Spleen (tissue), 13 donors: ENCODE measurements around the gene IRF2BPL. TPM values are rescaled to one million over a fixed set of nuclear protein-coding genes. Genes with fewer than 3 reads are reported as not detected.
A peak's percentile ranks its signal among the peaks of the same experiment; 100 is the strongest.

Experiments
- DNase-seq: peaks from one replicate; pipeline ENCODE4 v3.0.0-alpha.2; 2020
- H3K27ac ChIP-seq, 8 donors: fragments of 200-600 bp; sonication (generic) in 7 of 8; 1 replicate in 4 of 8; 2 replicates in 4 of 8; pipeline versions ENCODE4 v1.5.0 to v1.8.0; 2016 to 2021; ENCODE audit warnings: inconsistent platforms in 4 of 8, mild to moderate bottlenecking in 4 of 8, moderate library complexity in 1 of 8
- H3K27me3 ChIP-seq, 7 donors: fragments of 200-600 bp; sonication (generic) in 6 of 7; replicated peaks in 1 of 7; 1 replicate in 4 of 7; 2 replicates in 3 of 7; pipeline versions ENCODE4 v1.5.0 to v1.8.0; 2016 to 2021; ENCODE audit warnings: inconsistent platforms in 3 of 7, mild to moderate bottlenecking in 1 of 7
- H3K36me3 ChIP-seq, 6 donors: fragments of 200-600 bp; sonication (generic) in 5 of 6; 1 replicate in 4 of 6; 2 replicates in 2 of 6; pipeline versions ENCODE4 v1.5.0 to v1.8.0; 2016 to 2021; ENCODE audit warnings: inconsistent platforms in 2 of 6
- H3K4me1 ChIP-seq, 6 donors: fragments of 200-600 bp; sonication (generic) in 5 of 6; 1 replicate in 3 of 6; 2 replicates in 3 of 6; pipeline versions ENCODE4 v1.5.0 to v1.8.0; 2016 to 2021; ENCODE audit warnings: inconsistent platforms in 3 of 6
- H3K4me3 ChIP-seq, 8 donors: fragments of 200-600 bp; sonication (generic) in 7 of 8; 1 replicate in 4 of 8; 2 replicates in 4 of 8; pipeline versions ENCODE4 v1.5.0 to v1.8.0; 2016 to 2021; ENCODE audit warnings: inconsistent platforms in 4 of 8, mild to moderate bottlenecking in 4 of 8, moderate library complexity in 2 of 8
- H3K9me3 ChIP-seq, 8 donors: fragments of 200-600 bp; sonication (generic) in 7 of 8; 1 replicate in 4 of 8; 2 replicates in 4 of 8; pipeline versions ENCODE4 v1.5.0 to v1.8.0; 2016 to 2021; ENCODE audit warnings: inconsistent platforms in 4 of 8
- POLR2A ChIP-seq, 3 donors: fragments of 450-650 bp; IDR thresholded peaks; one replicate each; pipeline ENCODE4 v1.5.1; 2017; ENCODE audit warnings: antibody characterized with exemption in 3 of 3, mild to moderate bottlenecking in 1 of 3
- POLR2AphosphoS5 ChIP-seq, 3 donors: sonication (generic); formaldehyde crosslinking; IDR thresholded peaks; one replicate each; pipeline ENCODE4 v1.5.1; 2017; ENCODE audit warnings: antibody characterized with exemption in 3 of 3
- WGBS, 5 donors: extraction: QIAGEN DNeasy Blood & Tissue Kit in 3 of 5; methylation state at CpG; one replicate each; pipeline versions ENCODE4 v1.1.5 to v1.1.7; 2013 to 2018; 5-methylcytosine and 5-hydroxymethylcytosine counted together
- intact Hi-C: fragments of 100-400 bp; cut with DNase I; formaldehyde crosslinking; loops from one replicate; pipeline ENCODE4 v1.15.0; 2023; ENCODE audit warnings: low total_unique reads
- long read RNA-seq, 2 donors: transcript quantifications; one replicate each; lab custom pipeline, GENCODE V29; 2026
- polyA plus RNA-seq, 3 donors: library from polyadenylated mRNA; stranded (reverse); fragments of 200-250 nt; gene quantifications; one replicate each; pipeline ENCODE4 v1.2.1, GENCODE V29; 2013
- total RNA-seq, 7 donors: library from RNA; depleted of rRNA in 3 of 7; stranded (reverse); fragments of >200 nt in 3 of 7; fragmentation: NEBNext Ultra II Directional in 4 of 7; extraction: Animal tissue kit (Norgen Biotek cat#: 25700) in 4 of 7; gene quantifications; one replicate each; pipeline versions ENCODE4 v1.1.0 to v1.2.1, GENCODE V29; 2016 to 2021
- TF ChIP-seq, protein P1 (sequence below), 11 experiments: fragments of 200-600 bp in 7 of 11; fragments of 450-650 bp in 4 of 11; sonication (generic) in 4 of 11; IDR thresholded peaks in 8 of 11; conservative IDR thresholded peaks in 3 of 11; 1 replicate in 7 of 11; 2 replicates in 4 of 11; pipeline versions ENCODE4 v1.4.0 to v1.8.0; 2016 to 2021; ENCODE audit warnings: antibody characterized with exemption in 11 of 11, inconsistent platforms in 4 of 11, mild to moderate bottlenecking in 1 of 11
- donor health status: healthy with polysubstance abuse.
- donor health status: DM: no; HTN: no; CAD: no; lungs with moderate emphysema.
- donor health status: DM: no; HTN: no; CAD: no.
- donor health status: Bipolar disorder and iron deficiency.
- donor health status: healthy.
- donor health status: DM: no; HTN: no; CAD: no.
- donor health status: DM: yes; HTN: yes; CAD: no.

IRF2BPL gene
- total RNA-seq (10 to 100 TPM; 38.2 to 62.7 (median 47.7) TPM), polyA plus RNA-seq (10 to 100 TPM in 1 of 3 donors, 1 to 10 TPM in 2; 4.1 to 15.8 (median 6.3) TPM)
- long read RNA-seq, donor 1, full-length matches to known transcripts: 77 of 77 reads
- long read RNA-seq, donor 1, partial matches to known transcripts: 0 of 77 reads
- long read RNA-seq, donor 1, other reads (novel, unspliced or antisense): 0 of 77 reads
- long read RNA-seq, donor 2, full-length matches to known transcripts: 60 of 60 reads
- long read RNA-seq, donor 2, partial matches to known transcripts: 0 of 60 reads
- long read RNA-seq, donor 2, other reads (novel, unspliced or antisense): 0 of 60 reads

DNA sequence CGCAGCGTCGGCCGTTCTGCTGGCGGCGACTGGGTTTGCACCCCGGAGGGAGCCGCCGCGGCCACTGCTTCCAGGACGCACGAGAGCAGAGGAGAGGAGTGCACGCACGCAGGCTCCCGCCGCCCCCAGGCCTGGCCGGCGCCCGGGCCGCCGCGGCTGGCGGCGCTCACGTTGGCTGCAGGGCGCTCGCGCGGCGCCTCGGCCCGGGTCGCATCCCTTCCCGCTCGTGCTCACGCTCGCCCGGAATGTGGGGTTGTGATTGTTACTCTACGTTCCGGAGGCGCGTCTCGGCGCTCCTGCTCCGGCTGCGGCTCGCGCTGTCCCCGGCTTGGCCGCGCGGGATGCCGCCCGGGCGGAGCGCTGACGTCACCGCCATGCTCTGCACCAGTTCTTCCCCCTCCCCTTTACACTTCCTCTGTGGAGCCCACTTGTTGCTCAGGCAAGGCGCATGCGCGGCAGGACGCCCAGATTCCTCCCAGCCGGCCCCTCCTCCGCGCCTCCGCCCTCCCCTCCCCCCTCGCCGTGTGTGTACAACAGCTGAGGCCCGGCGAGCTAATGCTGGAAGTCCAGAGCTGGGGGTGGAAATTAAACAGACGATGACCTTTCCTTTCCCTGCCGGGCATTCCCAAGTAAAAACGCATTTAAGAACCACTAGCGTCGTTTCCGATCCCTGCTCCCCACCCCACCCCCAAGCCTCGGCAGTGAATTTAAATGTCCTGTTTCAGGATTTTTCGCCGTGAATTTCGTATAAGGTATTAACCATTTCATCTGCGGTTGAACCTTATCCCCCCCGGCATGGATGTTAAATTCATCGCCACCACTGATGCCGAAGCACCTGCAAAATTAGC is at the start of gene IRF2BPL:
IRF2BPL (minus strand) TSS at position 325 of the 848 bp plus-strand sequence. CDS start 916 bp downstream, outside the sequence.
- H3K4me1 ChIP-seq: peaks cover 46 to 85% (median 77%) of the 10 kb centered on the region in 6 donors
- intact Hi-C loops: loop anchor here (5.0 kb wide), 1 partner anchor 71 kb away; no protein-coding TSS in a partner anchor

DNA sequence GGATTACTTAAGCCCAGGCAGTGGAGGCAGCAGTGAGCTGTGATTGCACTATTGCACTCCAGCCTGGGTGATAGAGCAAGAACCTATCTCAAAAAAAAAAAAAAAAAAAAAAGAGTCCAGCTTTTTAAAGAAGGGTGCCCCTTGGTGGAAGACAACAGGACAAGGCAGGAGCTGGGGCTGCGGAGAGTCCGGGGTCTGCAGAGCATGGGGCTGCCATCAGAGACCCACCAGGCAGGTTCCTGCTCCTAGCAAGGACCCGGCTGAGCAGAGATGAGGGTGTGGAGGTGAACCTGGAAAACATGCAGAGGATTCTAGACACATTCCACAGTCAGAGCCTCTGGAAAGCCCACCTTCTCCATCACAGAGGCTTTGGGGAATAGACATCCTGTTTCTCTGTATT is 48.5 kb upstream of the IRF2BPL start:
- 88 to 96% (median 94%) methylated on average over 3 of the region's 3 CpGs for WGBS, 5 donors
- TF ChIP-seq POLR2AphosphoS5 (IDR thresholded peaks at IDR 0.05) (no peak), POLR2A (IDR thresholded peaks at IDR 0.05) (no peak)
- TF ChIP-seq, protein P1, sequence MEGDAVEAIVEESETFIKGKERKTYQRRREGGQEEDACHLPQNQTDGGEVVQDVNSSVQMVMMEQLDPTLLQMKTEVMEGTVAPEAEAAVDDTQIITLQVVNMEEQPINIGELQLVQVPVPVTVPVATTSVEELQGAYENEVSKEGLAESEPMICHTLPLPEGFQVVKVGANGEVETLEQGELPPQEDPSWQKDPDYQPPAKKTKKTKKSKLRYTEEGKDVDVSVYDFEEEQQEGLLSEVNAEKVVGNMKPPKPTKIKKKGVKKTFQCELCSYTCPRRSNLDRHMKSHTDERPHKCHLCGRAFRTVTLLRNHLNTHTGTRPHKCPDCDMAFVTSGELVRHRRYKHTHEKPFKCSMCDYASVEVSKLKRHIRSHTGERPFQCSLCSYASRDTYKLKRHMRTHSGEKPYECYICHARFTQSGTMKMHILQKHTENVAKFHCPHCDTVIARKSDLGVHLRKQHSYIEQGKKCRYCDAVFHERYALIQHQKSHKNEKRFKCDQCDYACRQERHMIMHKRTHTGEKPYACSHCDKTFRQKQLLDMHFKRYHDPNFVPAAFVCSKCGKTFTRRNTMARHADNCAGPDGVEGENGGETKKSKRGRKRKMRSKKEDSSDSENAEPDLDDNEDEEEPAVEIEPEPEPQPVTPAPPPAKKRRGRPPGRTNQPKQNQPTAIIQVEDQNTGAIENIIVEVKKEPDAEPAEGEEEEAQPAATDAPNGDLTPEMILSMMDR (IDR thresholded peaks at IDR 0.05 in 8 of 11, conservative IDR thresholded peaks at IDR 0.05 in 3 of 11): no peak
- no peaks in the 10 kb centered on the region for H3K36me3 ChIP-seq
- peaks cover 0 to 32% (median 19%) of the 10 kb centered on the region in 6 donors for H3K4me1 ChIP-seq
- H3K9me3 ChIP-seq: peaks cover 0 to 12% (median 9%) of the 10 kb centered on the region in 8 donors
- no peak for DNase-seq
- intact Hi-C loops: no loop called here
- H3K27me3 ChIP-seq: no peaks in the 10 kb centered on the region
- no peak overlapping the region for H3K4me3 ChIP-seq
- peak overlapping the region; percentile 19 to 92 (median 82) for H3K27ac ChIP-seq

More for the DNA sequence above, at the start of gene IRF2BPL:
- H3K36me3 ChIP-seq: peaks cover 0 to 31% (median 7%) of the 10 kb centered on the region in 6 donors
- TF ChIP-seq POLR2A (IDR thresholded peaks at IDR 0.05) (peak; percentile 55 to 95 (median 94)), POLR2AphosphoS5 (IDR thresholded peaks at IDR 0.05) (peak; percentile 98 to 99 (median 99))
- TF ChIP-seq, protein P1 (IDR thresholded peaks at IDR 0.05 in 8 of 11, conservative IDR thresholded peaks at IDR 0.05 in 3 of 11): peak in 4 of 11 experiments; percentile 6 to 46 (median 35)
- H3K9me3 ChIP-seq: no peaks in the 10 kb centered on the region
- H3K27me3 ChIP-seq: no peaks in the 10 kb centered on the region
- H3K4me3 ChIP-seq: peak within 1 kb of the TSS; percentile 59 to 95 (median 70)
- DNase-seq: peak; percentile 100
- H3K27ac ChIP-seq: peak within 1 kb of the TSS; percentile 97 to 100 (median 100)
- 1 to 4% (median 1%) methylated on average over 19 to 84 of the region's 84 CpGs for WGBS, 5 donors

DNA sequence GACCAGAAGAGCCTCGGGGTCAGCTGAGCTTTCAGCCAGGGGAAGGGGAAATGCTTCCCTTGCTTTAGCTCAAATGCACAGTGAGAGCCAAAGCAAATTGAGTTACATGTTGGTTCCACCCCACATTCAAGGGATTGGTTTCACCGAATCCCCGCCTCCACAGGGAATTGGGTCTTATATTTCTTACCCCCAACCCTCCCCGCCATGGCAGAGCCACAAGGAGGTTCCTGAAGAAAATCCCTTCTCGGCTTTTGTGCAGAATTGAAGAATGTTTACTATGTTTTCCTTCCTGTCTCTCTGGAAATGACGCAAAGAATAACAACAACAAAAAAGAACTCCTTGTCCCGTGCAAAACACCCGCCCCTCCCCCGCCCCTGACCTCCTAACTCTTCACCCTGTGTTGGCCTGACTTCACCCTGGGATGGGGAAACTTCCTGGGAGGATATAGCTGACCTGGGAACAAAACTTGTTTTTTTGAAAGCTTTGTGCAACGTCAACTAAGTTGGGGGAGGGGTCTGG is 47.7 kb upstream of the IRF2BPL start:
- intact Hi-C loops: no loop called here
- peak overlapping the region in 4 of 8 donors; percentile 3 to 56 (median 14) for H3K4me3 ChIP-seq
- H3K4me1 ChIP-seq: peaks cover 0 to 40% (median 19%) of the 10 kb centered on the region in 6 donors
- H3K27me3 ChIP-seq: no peaks in the 10 kb centered on the region
- TF ChIP-seq POLR2A (IDR thresholded peaks at IDR 0.05): peak in 2 of 3 donors; percentile 30 to 32
- TF ChIP-seq, protein P1 (IDR thresholded peaks at IDR 0.05 in 8 of 11, conservative IDR thresholded peaks at IDR 0.05 in 3 of 11): peak in 1 of 11 experiments; percentile 23
- TF ChIP-seq POLR2AphosphoS5 (IDR thresholded peaks at IDR 0.05): peak in 1 of 3 donors; percentile 85
- H3K36me3 ChIP-seq: no peaks in the 10 kb centered on the region
- peaks cover 0 to 12% (median 9%) of the 10 kb centered on the region in 8 donors for H3K9me3 ChIP-seq
- DNase-seq: no peak
- 33 to 49% (median 40%) methylated on average over 10 of the region's 10 CpGs for WGBS, 5 donors
- peak overlapping the region; percentile 32 to 92 (median 82) for H3K27ac ChIP-seq
